ENCODE measurements around the gene RPL36. TPM values are rescaled to one million over a fixed set of nuclear protein-coding genes. Genes with fewer than 3 reads are reported as not detected.

RPL36 gene
- total RNA-seq, 1 donor from 2014 or later, result 530 TPM

Other genes with a start within 250 kb of the RPL36 start
- gene ZNRF4, start 234.9 kb upstream of the RPL36 start, total RNA-seq (ENCODE audit: insufficient read depth, low replicate concordance), result not detected
- 4.8 TPM for gene TINCR, start 122.3 kb upstream of the RPL36 start, total RNA-seq (ENCODE audit: insufficient read depth, low replicate concordance)
- gene SAFB2, start 67.5 kb upstream of the RPL36 start, total RNA-seq (ENCODE audit: insufficient read depth, low replicate concordance), result 34.7 TPM
- 43.1 TPM for gene SAFB, start 67.2 kb upstream of the RPL36 start, total RNA-seq (ENCODE audit: insufficient read depth, low replicate concordance)
- 18.8 TPM for gene MICOS13, start 9.8 kb upstream of the RPL36 start, total RNA-seq (ENCODE audit: insufficient read depth, low replicate concordance)
- gene HSD11B1L, start 9.3 kb upstream of the RPL36 start, total RNA-seq (ENCODE audit: insufficient read depth, low replicate concordance), result 14.9 TPM
- 32.5 TPM for gene LONP1, start 29.9 kb downstream of the RPL36 start, total RNA-seq (ENCODE audit: insufficient read depth, low replicate concordance)
- gene CATSPERD, start 30.3 kb downstream of the RPL36 start, total RNA-seq (ENCODE audit: insufficient read depth, low replicate concordance), result not detected
- gene PRR22, start 94.5 kb downstream of the RPL36 start, total RNA-seq (ENCODE audit: insufficient read depth, low replicate concordance), result 3.4 TPM
- gene DUS3L, start 100.9 kb downstream of the RPL36 start, total RNA-seq (ENCODE audit: insufficient read depth, low replicate concordance), result 164 TPM
- gene NRTN, start 114.8 kb downstream of the RPL36 start, total RNA-seq (ENCODE audit: insufficient read depth, low replicate concordance), result 0.72 TPM
- gene FUT6, start 149.4 kb downstream of the RPL36 start, total RNA-seq (ENCODE audit: insufficient read depth, low replicate concordance), result 1.7 TPM
- 4.8 TPM for gene FUT3, start 161.2 kb downstream of the RPL36 start, total RNA-seq (ENCODE audit: insufficient read depth, low replicate concordance)
- not detected for gene FUT5, start 180.2 kb downstream of the RPL36 start, total RNA-seq (ENCODE audit: insufficient read depth, low replicate concordance)
- gene NDUFA11, start 213.5 kb downstream of the RPL36 start, total RNA-seq (ENCODE audit: insufficient read depth, low replicate concordance), result 245 TPM
- 9.1 TPM for gene VMAC, start 214.6 kb downstream of the RPL36 start, total RNA-seq (ENCODE audit: insufficient read depth, low replicate concordance)
- 30.8 TPM for gene CAPS, start 224.0 kb downstream of the RPL36 start, total RNA-seq (ENCODE audit: insufficient read depth, low replicate concordance)

Measured in umbilical cord (tissue), 1 donor.